HL-60 (cell line): ENCODE results near the gene SSH2.

ENCODE experiments used
- DNase-seq, 2 experiments: peaks; one replicate each; pipeline ENCODE4 v3.0.0-alpha.2; 2010 to 2020; ENCODE audit warnings: low read depth in 1 of 2, low spot score in 1 of 2
- H3K27ac ChIP-seq: fragments of 250-450 bp; sonication (Bioruptor Pico); replicated peaks from 2 replicates; pipeline ENCODE4 v1.5.1; 2020; ENCODE audit warnings: mild to moderate bottlenecking, moderate library complexity
- H3K27me3 ChIP-seq: fragments of 250-450 bp; sonication (Bioruptor Pico); 2 replicates; pipeline ENCODE4 v1.5.1; 2021; ENCODE audit warnings: mild to moderate bottlenecking, moderate library complexity; ENCODE audit not compliant: insufficient read depth, poor library complexity, severe bottlenecking
- H3K4me3 ChIP-seq: replicated peaks from 2 replicates; pipeline ENCODE4 v1.5.1; 2011; ENCODE audit warnings: mild to moderate bottlenecking, control low read depth, low read length; ENCODE audit not compliant: insufficient read depth
- GABPA ChIP-seq: IDR thresholded peaks from 2 replicates; pipeline ENCODE4 v1.6.1; 2012; ENCODE audit warnings: low read depth
- POLR2AphosphoS5 ChIP-seq: IDR thresholded peaks from 2 replicates; pipeline ENCODE4 v1.6.1; 2012; ENCODE audit warnings: low read depth
- SPI1 ChIP-seq: IDR thresholded peaks from 2 replicates; pipeline ENCODE4 v1.6.1; 2012; ENCODE audit warnings: low read depth, mild to moderate bottlenecking, borderline replicate concordance
- TF ChIP-seq, protein P1 (sequence below): IDR thresholded peaks from 2 replicates; pipeline ENCODE4 v1.6.1; 2012; ENCODE audit warnings: low read depth; ENCODE audit not compliant: insufficient replicate concordance
- TF ChIP-seq, protein P2 (sequence below): IDR thresholded peaks from one replicate; pipeline ENCODE4 v1.5.1; 2011; ENCODE audit warnings: low read length, control low read depth, inconsistent platforms; ENCODE audit not compliant: insufficient read depth

Gene SSH2

DNA sequence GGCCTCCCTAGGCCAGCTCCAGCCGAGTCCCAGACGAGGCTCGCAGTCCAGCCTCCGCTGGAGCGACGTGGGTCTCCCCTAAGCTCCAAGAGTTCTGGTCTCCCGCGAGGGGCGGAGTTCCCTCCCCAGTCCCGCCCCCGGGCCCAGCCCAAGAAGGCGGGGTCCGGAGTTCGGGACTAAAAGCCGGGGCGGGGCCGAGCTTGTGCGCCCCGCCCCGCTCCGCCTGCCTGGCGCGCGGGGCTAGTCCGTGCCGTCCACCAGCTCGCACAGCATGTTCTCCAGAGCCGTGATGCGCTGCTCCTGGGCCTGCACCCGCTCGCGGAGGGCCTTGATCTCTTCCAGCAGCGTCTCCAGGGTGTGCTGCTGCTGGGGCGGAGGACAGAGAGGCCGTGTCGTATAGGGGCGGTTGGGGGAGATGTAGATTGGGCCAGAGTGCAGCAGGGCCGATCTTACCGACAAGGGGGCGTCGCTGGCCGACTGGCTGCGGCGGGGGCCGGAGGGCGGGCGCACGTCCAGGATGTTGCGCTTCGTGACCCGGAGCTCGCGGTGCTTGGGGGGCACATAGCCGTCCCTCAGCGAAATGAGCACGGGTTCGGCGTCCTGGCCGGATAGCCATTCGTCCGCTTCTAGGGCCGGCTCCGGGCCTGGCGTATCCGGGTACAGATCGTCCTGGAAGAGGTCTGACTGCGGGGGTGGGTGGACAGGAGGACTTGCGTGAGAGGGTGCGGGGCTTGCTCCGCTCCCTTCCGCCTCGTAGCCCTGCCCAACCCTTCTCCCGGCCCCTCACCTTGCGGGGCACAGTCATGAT is 314.3 kb downstream of the SSH2 start:
- DNase-seq: peak; percentile 76
- no peak overlapping the region for H3K27ac ChIP-seq
- peak overlapping the region; percentile 34 for H3K4me3 ChIP-seq
- H3K27me3 ChIP-seq: peaks cover 8% of the 10 kb centered on the region
- TF ChIP-seq POLR2AphosphoS5 (no peak), SPI1 (no peak), GABPA (no peak)
- TF ChIP-seq, protein P1, sequence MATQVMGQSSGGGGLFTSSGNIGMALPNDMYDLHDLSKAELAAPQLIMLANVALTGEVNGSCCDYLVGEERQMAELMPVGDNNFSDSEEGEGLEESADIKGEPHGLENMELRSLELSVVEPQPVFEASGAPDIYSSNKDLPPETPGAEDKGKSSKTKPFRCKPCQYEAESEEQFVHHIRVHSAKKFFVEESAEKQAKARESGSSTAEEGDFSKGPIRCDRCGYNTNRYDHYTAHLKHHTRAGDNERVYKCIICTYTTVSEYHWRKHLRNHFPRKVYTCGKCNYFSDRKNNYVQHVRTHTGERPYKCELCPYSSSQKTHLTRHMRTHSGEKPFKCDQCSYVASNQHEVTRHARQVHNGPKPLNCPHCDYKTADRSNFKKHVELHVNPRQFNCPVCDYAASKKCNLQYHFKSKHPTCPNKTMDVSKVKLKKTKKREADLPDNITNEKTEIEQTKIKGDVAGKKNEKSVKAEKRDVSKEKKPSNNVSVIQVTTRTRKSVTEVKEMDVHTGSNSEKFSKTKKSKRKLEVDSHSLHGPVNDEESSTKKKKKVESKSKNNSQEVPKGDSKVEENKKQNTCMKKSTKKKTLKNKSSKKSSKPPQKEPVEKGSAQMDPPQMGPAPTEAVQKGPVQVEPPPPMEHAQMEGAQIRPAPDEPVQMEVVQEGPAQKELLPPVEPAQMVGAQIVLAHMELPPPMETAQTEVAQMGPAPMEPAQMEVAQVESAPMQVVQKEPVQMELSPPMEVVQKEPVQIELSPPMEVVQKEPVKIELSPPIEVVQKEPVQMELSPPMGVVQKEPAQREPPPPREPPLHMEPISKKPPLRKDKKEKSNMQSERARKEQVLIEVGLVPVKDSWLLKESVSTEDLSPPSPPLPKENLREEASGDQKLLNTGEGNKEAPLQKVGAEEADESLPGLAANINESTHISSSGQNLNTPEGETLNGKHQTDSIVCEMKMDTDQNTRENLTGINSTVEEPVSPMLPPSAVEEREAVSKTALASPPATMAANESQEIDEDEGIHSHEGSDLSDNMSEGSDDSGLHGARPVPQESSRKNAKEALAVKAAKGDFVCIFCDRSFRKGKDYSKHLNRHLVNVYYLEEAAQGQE: no peak
- TF ChIP-seq, protein P2, sequence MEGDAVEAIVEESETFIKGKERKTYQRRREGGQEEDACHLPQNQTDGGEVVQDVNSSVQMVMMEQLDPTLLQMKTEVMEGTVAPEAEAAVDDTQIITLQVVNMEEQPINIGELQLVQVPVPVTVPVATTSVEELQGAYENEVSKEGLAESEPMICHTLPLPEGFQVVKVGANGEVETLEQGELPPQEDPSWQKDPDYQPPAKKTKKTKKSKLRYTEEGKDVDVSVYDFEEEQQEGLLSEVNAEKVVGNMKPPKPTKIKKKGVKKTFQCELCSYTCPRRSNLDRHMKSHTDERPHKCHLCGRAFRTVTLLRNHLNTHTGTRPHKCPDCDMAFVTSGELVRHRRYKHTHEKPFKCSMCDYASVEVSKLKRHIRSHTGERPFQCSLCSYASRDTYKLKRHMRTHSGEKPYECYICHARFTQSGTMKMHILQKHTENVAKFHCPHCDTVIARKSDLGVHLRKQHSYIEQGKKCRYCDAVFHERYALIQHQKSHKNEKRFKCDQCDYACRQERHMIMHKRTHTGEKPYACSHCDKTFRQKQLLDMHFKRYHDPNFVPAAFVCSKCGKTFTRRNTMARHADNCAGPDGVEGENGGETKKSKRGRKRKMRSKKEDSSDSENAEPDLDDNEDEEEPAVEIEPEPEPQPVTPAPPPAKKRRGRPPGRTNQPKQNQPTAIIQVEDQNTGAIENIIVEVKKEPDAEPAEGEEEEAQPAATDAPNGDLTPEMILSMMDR: no peak

DNA sequence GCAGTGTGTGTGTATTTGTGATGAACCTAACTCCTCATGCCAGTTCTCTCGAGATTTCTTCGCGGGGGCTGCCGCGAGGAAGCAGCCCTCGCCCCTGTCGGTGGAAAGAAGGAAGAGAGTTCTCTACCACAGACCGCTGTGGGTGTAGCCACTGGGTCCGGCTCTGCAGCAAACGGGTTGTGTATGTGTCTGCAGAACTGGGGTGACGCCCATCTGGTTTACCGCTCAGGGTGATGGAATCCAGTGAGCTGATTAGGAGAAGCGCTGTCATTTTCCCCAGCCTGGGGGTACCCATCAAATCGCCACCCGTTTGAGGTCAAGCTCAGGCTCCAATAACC is 315.0 kb downstream of the SSH2 start:
- DNase-seq: peak in 1 of 2 experiments; percentile 72
- H3K27me3 ChIP-seq: peaks cover 8% of the 10 kb centered on the region
- TF ChIP-seq POLR2AphosphoS5: no peak
- TF ChIP-seq, protein P2: no peak
- TF ChIP-seq, protein P1: no peak
- no peak for TF ChIP-seq SPI1
- no peak for TF ChIP-seq GABPA
- no peak overlapping the region for H3K27ac ChIP-seq
- peak overlapping the region; percentile 27 for H3K4me3 ChIP-seq

GRCh38 chr17:29614349-29615047 is 315.5 kb downstream of the SSH2 start:
- H3K27ac ChIP-seq: no peak overlapping the region
- no peak overlapping the region for H3K4me3 ChIP-seq
- TF ChIP-seq, protein P2: no peak
- no peak for TF ChIP-seq POLR2AphosphoS5
- peaks cover 8% of the 10 kb centered on the region for H3K27me3 ChIP-seq
- no peak for DNase-seq
